Measurements from ENCODE around the gene MS4A15.
"Not testable (repeated sequence)": the region's sequence is repeated elsewhere in the genome, so short reads cannot be mapped to it uniquely, and the experiment has no call there.

The MS4A15 gene

DNA sequence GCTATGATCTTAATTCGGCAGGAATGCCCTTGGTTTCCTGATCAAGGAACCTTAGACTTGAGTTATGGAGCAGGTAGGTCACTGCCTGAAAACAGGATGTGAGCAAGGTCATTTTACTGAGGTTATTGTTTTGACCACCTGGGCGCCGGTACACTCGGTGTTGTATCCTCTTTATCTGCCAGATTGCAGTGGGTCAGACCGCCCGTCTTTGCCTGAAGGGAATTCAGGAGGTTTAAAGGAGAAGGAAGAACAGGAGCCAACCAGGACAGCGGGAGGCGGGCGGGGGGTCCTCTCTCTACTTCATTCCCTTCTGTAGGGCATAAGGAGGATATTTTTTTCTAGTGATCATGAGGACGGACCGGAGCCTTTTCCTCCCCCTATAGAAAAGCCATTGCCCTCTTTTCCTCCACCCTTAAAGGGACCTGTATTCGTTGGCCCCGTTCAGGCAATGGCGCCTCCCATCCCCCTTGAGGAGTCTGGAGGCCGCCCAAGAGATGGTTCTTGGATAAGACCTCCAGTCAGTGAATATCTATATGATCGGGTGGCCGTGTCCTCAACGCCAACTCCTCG is 649 bp downstream of the MS4A15 start:
- DNase-seq = no peak

DNA sequence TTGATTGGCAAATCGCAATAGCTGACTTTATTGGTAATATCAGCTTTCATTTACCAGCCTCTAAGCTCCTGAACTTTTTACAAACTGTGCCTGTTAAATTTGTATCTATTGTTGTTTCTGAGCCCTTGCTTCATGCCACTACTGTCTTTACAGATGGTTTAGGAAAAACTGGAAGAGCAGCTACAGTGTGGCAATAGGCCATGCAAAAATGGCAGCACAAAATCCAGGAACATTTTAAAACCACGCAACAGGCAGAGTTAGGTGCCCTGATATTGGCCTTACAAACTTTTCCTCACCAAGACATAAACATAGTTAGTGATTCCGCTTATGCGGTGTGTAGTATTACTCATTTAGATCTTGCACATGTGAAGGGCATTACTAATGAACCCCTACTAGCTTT is 2.0 kb downstream of the MS4A15 start:
- DNase-seq = not testable (repeated sequence)

DNA sequence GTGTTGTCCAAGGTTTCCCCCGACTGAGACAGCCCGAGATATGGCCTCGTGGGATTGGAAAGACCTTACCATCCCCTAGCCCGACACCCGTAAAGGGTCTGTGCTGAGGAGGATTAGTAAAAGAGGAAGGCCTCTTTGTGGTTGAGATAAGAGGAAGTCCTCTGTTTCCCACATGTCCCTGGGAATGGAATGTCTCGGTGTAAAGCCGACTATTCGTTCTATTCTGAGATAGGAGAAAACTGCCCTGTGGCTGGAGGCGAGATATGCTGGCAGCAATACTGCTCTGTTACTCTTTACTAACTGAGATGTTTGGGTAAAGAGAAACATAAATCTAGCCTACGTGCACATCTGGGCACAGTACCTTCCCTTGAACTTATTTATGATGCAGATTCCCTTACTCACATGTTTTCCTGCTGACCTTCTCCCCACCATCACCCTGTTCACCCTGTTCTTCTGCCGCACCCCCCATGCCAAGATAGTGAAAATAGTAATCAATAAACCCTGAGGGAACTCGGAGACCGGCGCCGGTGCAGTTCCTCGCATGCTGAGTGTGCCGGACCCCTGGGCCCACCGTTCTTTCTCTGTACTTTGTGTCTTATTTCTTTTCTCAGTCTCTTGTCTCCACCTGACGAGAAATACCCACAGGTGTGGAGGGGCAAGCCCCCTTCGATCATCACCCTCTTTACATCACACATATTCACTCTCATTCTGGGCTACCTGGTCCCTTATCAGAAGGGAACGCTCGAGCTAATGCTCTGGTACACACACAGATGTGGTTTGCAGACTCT is 3.0 kb downstream of the MS4A15 start:
- DNase-seq = not testable (repeated sequence)

GRCh38 chr11:60761436-60762190 is 4.9 kb downstream of the MS4A15 start:
- no peak for DNase-seq

GRCh38 chr11:60762851-60763691 is 6.4 kb downstream of the MS4A15 start:
- no peak for DNase-seq

- no peak for DNase-seq
Observed at GRCh38 chr11:60763692-60764369, 7.2 kb downstream of the MS4A15 start.

GRCh38 chr11:60764879-60765278 is 8.2 kb downstream of the MS4A15 start:
- DNase-seq = no peak

- no peak for DNase-seq
Observed at GRCh38 chr11:60765355-60765754, 8.7 kb downstream of the MS4A15 start.

GRCh38 chr11:60766547-60766946 is 9.9 kb downstream of the MS4A15 start:
- DNase-seq = no peak

- no peak for DNase-seq
Observed at GRCh38 chr11:60767388-60767811, 10.7 kb downstream of the MS4A15 start.

DNA sequence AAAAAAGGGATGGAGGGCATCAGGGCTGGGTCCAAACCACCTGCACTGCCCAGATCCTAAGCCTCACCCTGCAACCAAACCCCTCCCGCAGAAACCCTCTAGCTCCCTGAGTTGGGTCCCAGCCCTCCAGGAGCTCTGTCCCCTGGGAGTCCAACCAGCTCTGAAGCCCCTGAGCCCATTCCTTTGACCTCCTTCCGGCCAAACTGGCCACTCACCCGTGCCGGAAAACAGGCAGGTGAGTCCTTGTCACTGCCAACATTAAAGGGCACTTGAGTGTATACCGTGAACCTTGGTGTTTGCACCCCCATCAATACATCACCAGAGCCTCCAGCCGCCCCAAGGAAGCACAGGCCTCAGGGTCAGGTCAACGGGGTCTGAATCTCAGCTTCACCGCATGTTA is 11.5 kb downstream of the MS4A15 start:
- no peak for DNase-seq

DNA sequence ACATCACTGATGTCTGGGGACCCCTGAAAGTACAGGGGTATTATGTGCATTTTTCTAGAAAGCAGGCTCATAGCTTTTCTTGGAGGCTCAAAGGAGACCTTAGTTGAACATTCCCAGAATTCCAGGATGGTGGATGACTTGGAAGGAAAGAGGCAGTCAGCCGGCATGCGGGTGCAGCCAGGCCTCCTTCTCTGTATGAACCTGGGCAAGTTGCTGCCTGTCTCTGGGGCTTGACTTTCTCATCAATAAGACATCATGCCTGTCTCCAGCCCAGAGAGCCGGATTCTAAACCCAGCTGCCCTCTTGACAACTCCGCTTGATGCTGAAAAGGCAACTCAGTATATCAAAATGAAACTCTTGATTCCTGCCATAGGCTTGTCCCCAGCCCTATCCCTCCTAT is 12.6 kb downstream of the MS4A15 start:
- no peak for DNase-seq

DNA sequence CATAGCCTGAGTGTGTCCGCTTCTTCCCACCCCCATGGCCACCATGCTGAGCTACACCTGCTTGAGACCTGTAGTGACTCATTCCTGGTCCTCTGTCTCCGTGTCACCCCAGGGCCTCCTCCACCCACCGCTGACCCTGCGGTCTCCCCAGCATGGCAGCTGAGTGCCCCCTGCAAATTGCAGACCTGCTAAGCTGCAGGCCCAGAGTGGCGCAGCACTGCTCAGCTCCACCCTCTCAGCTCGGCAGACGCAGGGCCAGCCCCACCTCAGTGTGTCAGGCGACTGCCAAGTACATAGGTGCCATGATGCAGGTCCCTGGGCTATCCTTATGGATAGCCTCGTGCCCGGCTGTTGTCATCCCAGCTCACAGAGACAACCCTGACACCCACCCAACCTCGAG is 13.1 kb downstream of the MS4A15 start:
- no peak for DNase-seq

DNA sequence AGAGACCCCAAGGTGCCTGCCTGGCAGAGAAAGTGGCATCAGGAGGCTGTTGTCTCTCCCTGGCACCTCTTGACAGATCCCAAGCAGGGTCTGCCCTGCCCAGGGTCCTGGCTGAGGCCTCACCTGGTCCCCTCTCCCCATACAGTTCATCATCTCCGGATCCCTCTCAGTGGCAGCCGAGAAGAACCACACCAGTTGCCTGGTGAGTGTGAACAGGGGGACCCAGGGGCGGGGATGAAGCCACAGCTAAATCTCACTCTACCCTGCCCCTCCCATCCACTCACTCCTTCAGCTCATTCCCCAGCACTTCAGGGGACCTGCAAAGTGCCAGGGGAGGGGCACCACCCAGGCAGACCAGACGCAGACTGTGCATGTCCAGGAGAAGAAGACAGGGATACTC is 14.5 kb downstream of the MS4A15 start:
- no peak for DNase-seq

GRCh38 chr11:60771879-60772525 is 15.3 kb downstream of the MS4A15 start:
- no peak for DNase-seq

GRCh38 chr11:60772666-60773065 is 16.0 kb downstream of the MS4A15 start:
- no peak for DNase-seq

DNA sequence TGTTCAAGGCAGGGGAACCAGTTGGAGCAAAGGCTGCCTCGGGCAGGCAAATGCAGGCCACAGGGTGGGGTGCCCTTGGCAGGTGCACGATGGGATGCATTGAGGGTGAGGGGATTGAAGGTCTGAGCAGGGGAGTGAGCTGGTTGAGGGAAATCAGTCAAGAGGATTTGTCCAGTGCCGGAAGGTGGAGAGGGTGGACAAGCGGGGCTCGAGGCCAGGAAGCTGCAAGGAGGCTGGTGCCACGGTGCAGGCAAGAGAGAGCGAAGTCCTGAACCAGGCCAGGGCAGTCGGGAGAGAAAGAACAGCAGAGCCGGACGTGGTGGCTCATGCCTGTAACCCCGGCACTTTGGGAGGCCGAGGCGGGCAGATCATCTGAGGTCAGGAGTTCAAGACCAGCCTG is 18.1 kb downstream of the MS4A15 start:
- DNase-seq = no peak

GRCh38 chr11:60775420-60775961 is 18.8 kb downstream of the MS4A15 start:
- peak; percentile 82 for DNase-seq

GRCh38 chr11:60776167-60776566 is 19.5 kb downstream of the MS4A15 start:
- no peak for DNase-seq

- no peak for DNase-seq
Observed at GRCh38 chr11:60777106-60777505, 20.4 kb downstream of the MS4A15 start.

GRCh38 chr11:60777572-60777971 is 20.9 kb downstream of the MS4A15 start:
- no peak for DNase-seq

- DNase-seq = no peak
Observed at GRCh38 chr11:60780065-60780464, 23.4 kb downstream of the MS4A15 start.
